PC-9 (cell line): Measurements from ENCODE around the gene NUDCD3. TPM values are rescaled to one million over a fixed set of nuclear protein-coding genes. Genes with fewer than 3 reads are reported as not detected.

ENCODE experiments used
- BruUV-seq: library from RNA; stranded (reverse); fragments of 400-500 nt; replicated peaks from 2 replicates; lab custom pipeline; 2021; lab: Mats Ljungman, UMichigan
- CTCF ChIA-PET: fragments of 300-600 bp; sonication (Branson Sonifier 250); formaldehyde crosslinking; loops from one replicate; lab custom pipeline; 2022; ENCODE audit warnings: antibody characterized with exemption; lab: Charles Lee
- POLR2A ChIA-PET: fragments of 300-600 bp; sonication (Branson Sonifier 250); formaldehyde crosslinking; loops from one replicate; lab custom pipeline; 2022; ENCODE audit warnings: antibody characterized with exemption; ENCODE audit not compliant: unreplicated experiment; lab: Charles Lee
- DNase-seq, 2 experiments: peaks; one replicate each; pipeline versions ENCODE4 v3.0.0 to v3.0.0-alpha.2; 2015 to 2022; ENCODE audit warnings: mixed read lengths in 1 of 2
- H2AFZ ChIP-seq: fragments of 200-600 bp; sonication (generic); 2 replicates; pipeline ENCODE4 v1.8.1; 2017; ENCODE audit warnings: antibody characterized with exemption
- H3F3A ChIP-seq: fragments of 200-600 bp; sonication (generic); 2 replicates; pipeline ENCODE4 v1.8.1; 2017; ENCODE audit warnings: antibody characterized with exemption, mild to moderate bottlenecking, low read depth; ENCODE audit not compliant: insufficient read depth
- H3K27ac ChIP-seq: fragments of 200-600 bp; sonication (generic); 2 replicates; pipeline ENCODE4 v1.6.1; 2016; ENCODE audit warnings: mixed run types
- H3K27me3 ChIP-seq: fragments of 200-600 bp; sonication (generic); 2 replicates; pipeline ENCODE4 v1.6.1; 2016; ENCODE audit warnings: low read depth, mixed run types; ENCODE audit not compliant: insufficient read depth
- H3K36me3 ChIP-seq: fragments of 200-600 bp; sonication (generic); 2 replicates; pipeline ENCODE4 v1.6.1; 2016; ENCODE audit warnings: low read depth, mixed run types
- H3K4me1 ChIP-seq: fragments of 200-600 bp; sonication (generic); replicated peaks from 2 replicates; pipeline ENCODE4 v1.6.1; 2016; ENCODE audit warnings: mixed run types; ENCODE audit not compliant: insufficient read depth
- H3K4me2 ChIP-seq: fragments of 200-600 bp; sonication (generic); 2 replicates; pipeline ENCODE4 v1.6.1; 2017; ENCODE audit warnings: mixed run types
- H3K4me3 ChIP-seq: fragments of 200-600 bp; sonication (generic); 2 replicates; pipeline ENCODE4 v1.6.1; 2016; ENCODE audit warnings: mixed run types
- H3K79me2 ChIP-seq: fragments of 200-600 bp; sonication (generic); 2 replicates; pipeline ENCODE4 v1.6.1; 2017; ENCODE audit warnings: low read depth, mixed run types
- H3K9me2 ChIP-seq: fragments of 200-600 bp; sonication (generic); 2 replicates; pipeline ENCODE4 v1.8.1; 2017; ENCODE audit warnings: mild to moderate bottlenecking; ENCODE audit not compliant: insufficient read depth
- H3K9me3 ChIP-seq: fragments of 200-600 bp; sonication (generic); 2 replicates; pipeline ENCODE4 v1.8.1; 2016; ENCODE audit warnings: low read depth; ENCODE audit not compliant: insufficient read depth
- H4K20me1 ChIP-seq: fragments of 200-600 bp; sonication (generic); 2 replicates; pipeline ENCODE4 v1.8.1; 2017; ENCODE audit not compliant: insufficient read depth
- CTCF ChIP-seq: fragments of 200-600 bp; sonication (generic); conservative IDR thresholded peaks from 2 replicates; pipeline ENCODE4 v1.6.1; 2017; ENCODE audit warnings: mixed run types, antibody characterized with exemption, mild to moderate bottlenecking, moderate library complexity
- EZH2 ChIP-seq: fragments of 200-600 bp; sonication (generic); IDR thresholded peaks from 2 replicates; pipeline ENCODE4 v1.8.0; 2017; ENCODE audit warnings: antibody characterized with exemption, low read depth
- intact Hi-C: fragments of 100-400 bp; cut with micrococcal nuclease; formaldehyde crosslinking; loops from one replicate; pipeline ENCODE4 v1.10.0; 2022; ENCODE audit not compliant: unreplicated experiment
- total RNA-seq: library from RNA; stranded (reverse); gene quantifications from 2 replicates; pipeline ENCODE4 v1.2.3, GENCODE V29; 2021

NUDCD3 gene
- total RNA-seq, 1 experiment from 2014 or later, result 149 TPM

GRCh38 chr7:44346063-44346462, 144.4 kb downstream of the NUDCD3 start:
- Histone ChIP-seq H3K9me3 (peaks cover 8% of the 10 kb centered on the region; the same call in 1 of the 2 replicates), H3K4me2 (no peak overlapping the region), H3K4me3 (no peak overlapping the region), H4K20me1 (no peaks in the 10 kb centered on the region), H3K4me1 (no peaks in the 10 kb centered on the region), H3F3A (no peaks in the 10 kb centered on the region), H3K79me2 (no peaks in the 10 kb centered on the region), H3K36me3 (no peaks in the 10 kb centered on the region), H3K27ac (no peak overlapping the region), H3K9me2 (no peaks in the 10 kb centered on the region), H2AFZ (no peak overlapping the region), H3K27me3 (no peaks in the 10 kb centered on the region)
- no peak for TF ChIP-seq EZH2
- no peak for TF ChIP-seq CTCF
- no TSS peak for BruUV-seq
- POLR2A ChIA-PET, result no interaction called here
- no peak for DNase-seq
- intact Hi-C loops, result no loop called here
- CTCF ChIA-PET, result no interaction called here

- H3K4me3 ChIP-seq, result no peak overlapping the region
- H3K4me1 ChIP-seq, result no peaks in the 10 kb centered on the region
- no peak overlapping the region for H3K27ac ChIP-seq
- BruUV-seq, result no TSS peak
- ChIA-PET CTCF (no interaction called here), POLR2A (no interaction called here)
- no peaks in the 10 kb centered on the region for H3K9me2 ChIP-seq
- H3K79me2 ChIP-seq, result no peaks in the 10 kb centered on the region
- H4K20me1 ChIP-seq, result no peaks in the 10 kb centered on the region
- H3K27me3 ChIP-seq, result peaks cover 16% of the 10 kb centered on the region
- peaks cover 6% of the 10 kb centered on the region; the same call in 1 of the 2 replicates for H3K9me3 ChIP-seq
- no peak for DNase-seq
- H3K4me2 ChIP-seq, result no peak overlapping the region
- TF ChIP-seq CTCF (no peak), EZH2 (no peak)
- intact Hi-C loops, result no loop called here
- H3F3A ChIP-seq, result no peaks in the 10 kb centered on the region
- H2AFZ ChIP-seq, result no peak overlapping the region
- H3K36me3 ChIP-seq, result no peaks in the 10 kb centered on the region
These were observed 149.1 kb downstream of the NUDCD3 start for GRCh38 chr7:44341401-44341800.

- DNase-seq, result no peak
- H3K27me3 ChIP-seq, result peaks cover 20% of the 10 kb centered on the region
- H2AFZ ChIP-seq, result no peak overlapping the region
- H3K79me2 ChIP-seq, result no peaks in the 10 kb centered on the region
- H3K4me2 ChIP-seq, result no peak overlapping the region
- H3F3A ChIP-seq, result no peaks in the 10 kb centered on the region
- H3K4me3 ChIP-seq, result no peak overlapping the region
- H4K20me1 ChIP-seq, result no peaks in the 10 kb centered on the region
- no peaks in the 10 kb centered on the region for H3K9me2 ChIP-seq
- ChIA-PET CTCF (no interaction called here), POLR2A (no interaction called here)
- no peak for TF ChIP-seq CTCF
- no peak for TF ChIP-seq EZH2
- intact Hi-C loops, result no loop called here
- BruUV-seq, result no TSS peak
- no peaks in the 10 kb centered on the region for H3K4me1 ChIP-seq
- peaks cover 6% of the 10 kb centered on the region; the same call in 1 of the 2 replicates for H3K9me3 ChIP-seq
- no peak overlapping the region for H3K27ac ChIP-seq
- no peaks in the 10 kb centered on the region for H3K36me3 ChIP-seq
These were observed 151.9 kb downstream of the NUDCD3 start for GRCh38 chr7:44338600-44338999.
